GM19239 (cell line): ENCODE measurements around the gene ZNF862.

ENCODE experiments used
- DNase-seq: peaks from one replicate; pipeline ENCODE4 v3.0.0; 2011; ENCODE audit warnings: low spot score; ENCODE audit not compliant: insufficient read length
- FAIRE-seq: peaks from 2 replicates; lab custom pipeline; 2011; peaks lifted over from hg19 to GRCh38; lab: Jason Lieb, UNC

The ZNF862 gene

GRCh38 chr7:149838224-149838991, at the start of gene ZNF862:
ZNF862 (plus strand) TSS chr7:149838375; CDS start chr7:149838612, 237 bp downstream.
- DNase-seq (peak; percentile 97), FAIRE-seq (peak; percentile 97)

GRCh38 chr7:149789101-149789500, 49.1 kb upstream of the ZNF862 start:
- no peak for DNase-seq
- no peak for FAIRE-seq

DNA sequence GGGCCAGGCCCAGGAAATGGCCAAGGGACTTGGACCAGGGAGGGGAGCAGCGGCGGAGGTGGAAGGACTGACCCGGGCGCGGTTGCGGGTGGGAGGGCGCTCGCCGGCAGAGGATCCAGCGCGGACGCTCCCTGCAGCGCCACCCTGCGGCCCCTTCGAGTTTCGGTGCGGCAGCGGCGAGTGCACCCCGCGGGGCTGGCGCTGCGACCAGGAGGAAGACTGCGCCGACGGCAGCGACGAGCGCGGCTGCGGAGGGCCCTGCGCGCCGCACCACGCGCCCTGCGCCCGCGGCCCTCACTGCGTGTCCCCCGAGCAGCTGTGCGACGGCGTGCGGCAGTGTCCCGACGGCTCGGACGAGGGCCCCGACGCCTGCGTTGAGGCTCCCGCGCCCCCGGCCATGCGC, 48.0 kb upstream of the ZNF862 start:
- no peak for FAIRE-seq
- DNase-seq: no peak

DNA sequence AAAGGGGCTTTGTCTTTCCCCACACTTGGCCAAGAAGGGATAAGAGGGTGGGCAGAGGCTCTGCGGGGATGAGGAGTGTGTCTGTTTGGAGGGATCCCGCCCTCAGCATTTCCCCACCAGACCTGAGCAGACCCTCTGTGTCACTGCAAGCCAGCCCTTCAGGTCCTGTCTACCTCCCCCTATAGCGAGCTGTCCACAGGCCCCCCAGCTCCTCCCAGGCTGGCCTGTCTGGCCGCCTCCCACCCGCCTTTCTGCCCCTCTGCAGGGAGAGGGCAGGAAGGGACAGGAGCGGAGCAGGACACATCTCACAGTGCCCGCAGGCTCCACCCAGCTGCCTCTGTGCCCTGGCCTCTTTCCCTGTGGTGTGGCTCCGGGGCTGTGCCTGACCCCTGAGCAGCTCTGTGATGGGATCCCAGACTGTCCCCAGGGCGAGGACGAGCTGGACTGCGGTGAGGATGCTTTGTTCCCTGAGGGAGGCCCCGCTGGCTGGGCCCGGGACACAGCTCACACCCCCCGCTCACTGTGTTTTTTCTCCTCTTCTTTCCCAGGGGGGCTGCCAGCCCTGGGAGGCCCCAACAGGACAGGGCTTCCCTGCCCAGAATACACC, 47.3 kb upstream of the ZNF862 start:
- FAIRE-seq (no peak), DNase-seq (no peak)

- FAIRE-seq: no peak
- DNase-seq: no peak
Observed at GRCh38 chr7:149791411-149792219, 46.6 kb upstream of the ZNF862 start.

DNA sequence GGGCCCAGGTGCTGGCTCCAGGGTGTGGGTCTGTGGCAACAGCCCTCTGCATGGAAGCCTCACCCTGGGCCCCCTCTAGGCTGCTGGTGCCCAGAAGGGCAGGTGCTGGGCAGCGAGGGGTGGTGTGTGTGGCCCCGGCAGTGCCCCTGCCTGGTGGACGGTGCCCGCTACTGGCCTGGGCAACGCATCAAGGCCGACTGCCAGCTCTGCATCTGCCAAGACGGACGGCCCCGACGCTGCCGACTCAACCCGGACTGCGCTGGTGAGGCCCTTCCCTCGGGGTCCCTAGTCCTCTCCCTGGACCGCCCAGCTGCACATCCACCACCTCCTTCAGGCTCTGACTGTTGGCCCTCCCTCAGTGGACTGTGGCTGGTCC, 46.0 kb upstream of the ZNF862 start:
- no peak for DNase-seq
- no peak for FAIRE-seq

DNA sequence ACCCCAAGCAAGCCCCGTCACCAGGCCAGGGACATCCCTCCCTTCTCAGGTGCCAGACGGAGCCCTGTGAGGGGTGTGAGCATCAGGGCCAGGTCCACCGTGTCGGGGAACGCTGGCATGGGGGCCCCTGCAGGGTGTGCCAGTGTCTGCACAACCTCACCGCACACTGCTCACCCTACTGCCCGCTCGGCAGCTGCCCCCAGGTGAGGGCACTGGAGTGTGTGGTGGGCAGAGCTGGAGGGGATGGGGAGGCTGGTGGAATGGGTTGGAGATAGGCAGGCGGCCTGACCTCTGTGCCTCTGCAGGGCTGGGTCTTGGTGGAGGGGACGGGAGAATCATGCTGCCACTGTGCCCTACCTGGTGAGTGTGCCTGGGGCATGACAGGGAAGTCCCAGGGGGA, 44.9 kb upstream of the ZNF862 start:
- no peak for DNase-seq
- no peak for FAIRE-seq

DNA sequence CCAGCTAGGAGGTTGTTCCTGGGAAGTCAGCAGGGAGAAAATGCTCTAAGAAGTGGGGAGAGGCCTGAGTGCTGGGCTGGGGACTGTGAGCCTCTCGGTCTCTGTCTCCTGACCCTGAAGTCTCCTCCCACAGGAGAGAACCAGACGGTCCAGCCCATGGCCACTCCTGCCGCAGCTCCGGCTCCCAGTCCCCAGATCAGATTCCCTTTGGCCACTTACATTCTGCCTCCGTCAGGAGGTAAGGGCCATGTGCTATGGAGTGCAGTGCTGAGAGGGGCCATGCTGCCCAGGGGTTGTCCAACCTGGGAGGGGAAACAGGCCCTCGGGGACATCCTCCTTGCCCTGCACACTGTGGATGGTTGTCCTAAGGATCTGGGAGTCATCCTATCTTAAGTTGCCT, 43.5 kb upstream of the ZNF862 start:
- FAIRE-seq: no peak
- no peak for DNase-seq

DNA sequence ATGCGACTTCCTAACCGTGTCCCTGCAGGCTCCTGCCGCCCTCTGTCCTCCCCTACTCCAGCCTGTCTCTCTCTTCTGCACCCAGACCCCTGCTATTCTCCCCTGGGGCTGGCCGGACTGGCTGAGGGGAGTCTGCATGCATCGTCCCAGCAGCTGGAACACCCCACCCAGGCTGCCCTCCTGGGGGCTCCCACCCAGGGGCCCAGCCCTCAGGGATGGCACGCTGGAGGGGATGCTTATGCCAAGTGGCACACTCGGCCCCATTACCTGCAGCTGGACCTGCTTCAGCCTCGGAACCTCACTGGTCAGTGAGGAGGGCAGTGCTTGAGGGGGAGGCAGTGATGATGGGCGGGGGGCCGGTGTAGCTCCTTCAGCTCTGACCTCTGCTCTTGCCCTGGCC, 43.0 kb upstream of the ZNF862 start:
- no peak for DNase-seq
- no peak for FAIRE-seq

GRCh38 chr7:149796287-149796860, 41.8 kb upstream of the ZNF862 start:
- FAIRE-seq (no peak), DNase-seq (no peak)

- FAIRE-seq: no peak
- DNase-seq: no peak
Observed at GRCh38 chr7:149797771-149798170, 40.4 kb upstream of the ZNF862 start.

GRCh38 chr7:149799397-149800168, 38.6 kb upstream of the ZNF862 start:
- DNase-seq (peak; percentile 67), FAIRE-seq (no peak)

- FAIRE-seq (no peak), DNase-seq (no peak)
Observed at GRCh38 chr7:149800169-149800555, 38.0 kb upstream of the ZNF862 start.

DNA sequence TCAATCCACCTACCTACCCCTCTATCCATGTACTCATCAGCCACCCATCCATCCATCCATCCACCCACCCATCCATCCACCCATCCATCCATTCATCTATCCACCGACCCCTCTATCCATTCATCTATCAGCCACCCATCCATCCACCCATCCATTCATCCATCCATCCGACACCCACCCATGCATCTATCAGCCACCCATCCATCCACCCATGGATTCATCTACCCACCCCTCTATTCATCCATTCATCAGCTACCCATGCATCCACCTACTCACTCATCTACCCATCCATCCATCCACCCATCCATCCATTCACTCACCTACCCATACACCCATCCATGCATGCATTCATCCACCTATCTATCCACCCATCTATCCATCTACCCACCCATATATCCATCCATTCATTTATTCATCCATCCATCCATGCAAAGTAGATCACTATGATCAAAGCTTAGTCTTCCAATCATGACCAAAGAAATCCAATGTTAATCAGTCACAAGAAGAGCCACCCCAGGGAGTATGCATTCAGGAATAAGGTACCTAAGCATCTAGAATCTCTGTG, 37.1 kb upstream of the ZNF862 start:
- FAIRE-seq (no peak), DNase-seq (no peak)

GRCh38 chr7:149801816-149802215, 36.4 kb upstream of the ZNF862 start:
- DNase-seq (no peak), FAIRE-seq (no peak)

- DNase-seq (no peak), FAIRE-seq (no peak)
Observed at GRCh38 chr7:149802966-149803365, 35.2 kb upstream of the ZNF862 start.

- no peak for FAIRE-seq
Observed at GRCh38 chr7:149803551-149804074, 34.6 kb upstream of the ZNF862 start.

DNA sequence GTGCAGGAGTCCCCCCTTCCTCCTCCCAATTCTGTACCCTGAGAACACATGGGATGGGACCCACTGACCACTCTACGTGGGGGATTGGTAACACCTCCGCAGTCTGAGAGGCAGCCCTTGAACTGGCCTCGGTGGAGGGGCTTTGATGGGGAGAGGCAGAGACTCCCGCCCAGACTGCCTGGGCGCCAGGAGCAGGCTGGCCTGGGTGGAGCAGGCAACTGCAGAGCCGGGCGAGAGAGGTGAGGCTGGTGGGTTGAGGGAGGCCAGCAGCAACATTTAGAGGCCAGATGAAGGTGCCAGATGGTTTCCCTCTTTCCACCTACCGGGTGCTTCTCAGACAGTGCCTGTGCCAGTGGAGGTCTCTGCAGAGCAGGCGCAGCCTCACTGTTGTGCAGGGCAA, 34.1 kb upstream of the ZNF862 start:
- FAIRE-seq (no peak), DNase-seq (no peak)

More at GRCh38 chr7:149803551-149804074, 34.6 kb upstream of the ZNF862 start:
- no peak for DNase-seq

- DNase-seq (no peak), FAIRE-seq (no peak)
Observed at GRCh38 chr7:149806726-149807125, 31.4 kb upstream of the ZNF862 start.
